HUDEP-2 (cell line): ENCODE data around the gene DHFR.
A peak's percentile ranks its signal among the peaks of the same experiment; 100 is the strongest.
"Not testable (repeated sequence)": the region's sequence is repeated elsewhere in the genome, so short reads cannot be mapped to it uniquely, and the experiment has no call there.

Experiments used
- DNase-seq, 76 experiments: peaks; one replicate each; lab custom pipeline; 2025; ENCODE audit not compliant: unreplicated experiment in 76 of 76; lab: John Stamatoyannopoulos, UW

DHFR gene

DNA sequence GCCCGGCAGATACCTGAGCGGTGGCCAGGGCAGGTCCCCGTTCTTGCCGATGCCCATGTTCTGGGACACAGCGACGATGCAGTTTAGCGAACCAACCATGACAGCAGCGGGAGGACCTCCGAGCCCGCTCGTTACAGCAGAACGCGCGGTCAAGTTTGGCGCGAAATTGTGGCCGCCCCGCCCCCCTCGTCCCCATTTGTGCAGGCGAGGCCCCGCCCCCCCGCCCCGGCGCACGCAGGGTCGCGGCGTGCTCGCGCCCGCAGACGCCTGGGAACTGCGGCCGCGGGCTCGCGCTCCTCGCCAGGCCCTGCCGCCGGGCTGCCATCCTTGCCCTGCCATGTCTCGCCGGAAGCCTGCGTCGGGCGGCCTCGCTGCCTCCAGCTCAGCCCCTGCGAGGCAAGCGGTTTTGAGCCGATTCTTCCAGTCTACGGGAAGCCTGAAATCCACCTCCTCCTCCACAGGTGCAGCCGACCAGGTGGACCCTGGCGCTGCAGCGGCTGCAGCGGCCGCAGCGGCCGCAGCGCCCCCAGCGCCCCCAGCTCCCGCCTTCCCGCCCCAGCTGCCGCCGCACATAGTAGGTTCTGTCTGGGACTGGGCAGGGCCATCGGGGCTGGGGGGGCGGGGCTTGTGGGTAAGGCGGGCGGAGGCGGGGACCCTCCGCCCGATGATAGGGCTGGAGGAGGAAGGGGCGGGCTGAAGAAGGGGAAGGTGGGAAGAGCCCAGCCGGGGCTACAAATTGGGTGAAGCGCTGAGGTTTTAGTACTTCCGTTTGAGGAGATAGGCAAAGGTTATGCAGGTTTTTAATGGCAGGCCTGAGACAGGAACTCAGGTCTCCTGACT is at the start of gene DHFR, which contains the start of gene MSH3:
DHFR (minus strand) TSS at position 593 of the 840 bp plus-strand sequence; CDS start at position 99, 494 bp downstream.
MSH3 (plus strand) TSS at position 262 of the 840 bp plus-strand sequence; CDS start at position 338, 76 bp downstream.
- peak; percentile 37 to 92 (median 84) for DNase-seq

DNA sequence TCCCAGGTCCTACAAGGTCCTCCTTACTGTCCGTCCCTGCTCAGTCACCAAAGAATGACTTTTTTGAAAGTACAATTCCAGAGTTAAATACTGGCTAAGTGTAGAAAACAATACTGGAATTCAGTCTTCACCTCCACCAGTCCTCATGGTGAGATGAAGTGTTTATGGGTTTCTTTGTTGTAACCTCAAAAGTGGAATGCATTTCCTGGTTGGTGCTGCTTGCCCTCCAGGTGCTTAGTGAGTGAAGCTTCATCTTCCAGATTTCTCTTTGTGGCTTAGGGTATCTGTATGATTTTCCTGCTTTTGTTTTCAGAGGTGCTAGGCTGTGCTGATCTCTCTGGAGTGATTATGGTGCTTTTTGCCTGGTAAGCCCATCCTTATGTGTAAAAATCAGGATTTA is 49.4 kb upstream of the DHFR start:
- no peak for DNase-seq

- no peak for DNase-seq
Observed at GRCh38 chr5:80703747-80704146, 49.0 kb upstream of the DHFR start.

- DNase-seq, result no peak
Observed at GRCh38 chr5:80703291-80703690, 48.5 kb upstream of the DHFR start.

DNA sequence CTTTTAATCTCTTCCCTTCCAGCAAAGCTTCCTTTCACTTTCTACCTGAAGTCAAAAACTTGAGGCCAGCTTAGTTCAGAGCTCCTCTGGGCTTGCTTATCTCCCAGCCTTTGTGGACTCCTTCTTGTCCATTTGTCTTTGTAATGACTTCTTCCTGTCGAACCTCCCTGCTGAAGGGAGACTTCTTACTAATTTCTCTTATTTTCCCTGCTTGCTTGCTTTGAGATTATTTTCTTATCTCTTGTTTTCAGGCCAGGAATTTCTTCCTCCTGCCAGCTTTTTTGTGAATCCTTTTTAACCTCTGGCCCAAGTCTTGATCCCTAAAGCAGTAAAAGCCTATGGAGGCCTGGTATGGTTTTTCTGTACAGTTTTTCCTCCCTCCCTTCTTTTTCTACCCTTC is 46.8 kb upstream of the DHFR start:
- no peak for DNase-seq

DNA sequence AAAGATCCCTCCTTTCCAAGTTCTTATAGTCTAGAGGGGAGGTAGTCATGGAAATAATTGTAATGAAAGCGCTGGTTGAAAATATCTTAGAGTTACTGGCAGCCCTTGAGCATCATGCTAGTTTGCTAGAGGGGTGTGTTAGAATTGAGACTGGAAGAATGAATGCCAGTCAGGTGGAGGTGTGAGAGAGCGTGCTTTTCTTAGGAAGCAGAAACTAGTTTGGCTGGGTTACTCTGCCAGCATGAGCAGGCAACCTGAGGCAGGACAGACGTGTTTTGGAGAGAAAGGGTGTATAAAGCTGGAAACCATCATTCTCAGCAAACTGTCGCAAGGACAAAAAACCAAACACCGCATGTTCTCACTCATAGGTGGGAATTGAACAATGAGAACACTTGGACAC is 43.6 kb upstream of the DHFR start:
- no peak for DNase-seq

GRCh38 chr5:80697100-80697499 is 42.3 kb upstream of the DHFR start:
- no peak for DNase-seq

DNA sequence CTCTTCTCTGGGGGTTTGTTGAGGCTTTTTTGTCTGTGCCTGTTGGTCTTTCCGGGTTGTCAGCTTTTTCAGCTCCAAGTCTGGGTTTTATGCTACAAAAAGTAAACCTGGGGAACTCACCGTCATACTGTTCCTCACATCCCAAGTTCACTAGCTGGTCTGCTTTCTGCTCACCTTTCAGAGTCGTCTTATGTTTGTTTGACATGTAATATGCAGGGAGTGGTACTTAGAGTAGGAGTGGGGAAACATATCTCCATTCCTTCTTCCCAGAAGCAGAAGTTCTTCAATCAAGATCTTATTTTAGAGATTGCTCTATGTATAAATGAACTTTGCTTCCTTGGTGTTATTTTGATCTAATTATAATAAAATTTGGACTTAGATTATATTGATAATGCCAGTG is 41.7 kb upstream of the DHFR start:
- DNase-seq, result no peak

GRCh38 chr5:80695666-80696065 is 40.9 kb upstream of the DHFR start:
- no peak for DNase-seq

GRCh38 chr5:80689627-80690026 is 34.8 kb upstream of the DHFR start:
- no peak for DNase-seq

GRCh38 chr5:80688648-80689420 is 34.1 kb upstream of the DHFR start:
- DNase-seq, result no peak

DNA sequence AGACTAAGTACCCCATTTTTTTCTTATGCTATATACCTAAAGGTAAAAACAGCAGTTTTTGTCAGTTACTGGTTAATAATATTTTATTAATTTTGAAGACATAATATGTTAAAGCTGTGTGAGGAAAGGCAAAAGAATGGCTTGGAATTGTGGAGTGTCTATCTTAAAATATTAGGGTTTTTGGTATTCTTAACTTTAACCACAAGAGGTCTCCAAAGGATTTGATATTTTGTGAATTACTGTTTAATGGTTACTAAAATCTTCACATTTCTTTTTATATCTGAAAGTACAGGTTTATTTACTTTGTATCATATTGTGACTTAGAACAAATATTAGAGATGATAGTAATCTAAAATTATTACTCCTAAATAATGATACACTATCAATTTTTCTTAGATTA is 32.0 kb upstream of the DHFR start:
- peak in 2 of 76 experiments; percentile 1 to 4 for DNase-seq

DNA sequence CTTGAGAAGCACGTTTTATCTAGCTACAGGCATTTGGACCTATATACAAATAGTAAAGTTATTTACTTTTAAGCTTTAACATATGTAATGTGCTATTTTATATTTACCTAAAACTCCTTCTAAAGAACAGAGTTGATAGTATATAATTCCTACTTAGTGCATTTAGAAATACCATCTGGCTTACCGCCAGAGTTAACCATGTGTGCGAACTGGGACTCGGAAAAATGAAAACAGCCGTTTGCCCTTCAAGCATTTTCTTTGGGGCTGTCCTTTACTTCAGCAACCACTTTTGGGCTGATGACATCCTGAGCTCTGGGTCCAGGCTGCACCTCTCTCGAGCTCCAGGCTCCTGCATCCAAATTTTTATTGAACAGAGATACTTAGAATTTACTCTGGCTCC is 21.9 kb upstream of the DHFR start:
- no peak for DNase-seq

- peak in 62 of 76 experiments; percentile 2 to 71 (median 40) for DNase-seq
Observed at GRCh38 chr5:80672140-80672736, 17.5 kb upstream of the DHFR start.

- DNase-seq, result no peak
Observed at GRCh38 chr5:80668016-80668969, 13.5 kb upstream of the DHFR start.

GRCh38 chr5:80667384-80667783 is 12.6 kb upstream of the DHFR start:
- no peak for DNase-seq

DNA sequence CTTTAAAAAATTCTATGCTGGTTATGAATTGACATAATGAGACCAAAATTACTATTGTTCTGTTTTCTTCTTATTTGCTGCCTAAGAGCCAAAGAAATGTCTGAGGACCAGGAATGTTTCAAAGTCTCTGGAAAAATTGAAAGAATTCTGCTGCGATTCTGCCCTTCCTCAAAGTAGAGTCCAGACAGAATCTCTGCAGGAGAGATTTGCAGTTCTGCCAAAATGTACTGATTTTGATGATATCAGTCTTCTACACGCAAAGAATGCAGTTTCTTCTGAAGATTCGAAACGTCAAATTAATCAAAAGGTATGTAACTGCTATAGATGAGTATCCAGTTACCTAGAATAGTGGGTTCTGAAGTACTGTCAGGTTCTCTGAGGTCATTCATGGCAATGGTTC is 10.3 kb upstream of the DHFR start:
- no peak for DNase-seq

DNA sequence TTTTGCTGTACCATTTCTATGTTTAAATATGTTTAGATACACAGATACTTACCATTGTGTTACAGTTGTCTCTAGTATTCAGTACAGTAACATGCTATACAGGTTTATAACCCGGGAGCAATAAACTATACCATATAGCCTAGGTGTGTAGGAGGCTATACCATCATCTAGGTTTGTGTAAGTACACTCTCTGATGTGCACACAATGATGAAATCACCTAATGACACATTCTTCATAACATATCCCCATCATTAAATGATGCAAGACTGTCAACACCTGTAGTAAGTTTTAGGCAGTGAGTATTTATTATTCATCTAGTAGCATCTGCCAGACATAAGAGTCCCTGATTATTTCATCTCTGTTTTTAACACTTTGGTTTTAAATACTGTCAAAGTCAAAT is 7.3 kb upstream of the DHFR start:
- no peak for DNase-seq

DNA sequence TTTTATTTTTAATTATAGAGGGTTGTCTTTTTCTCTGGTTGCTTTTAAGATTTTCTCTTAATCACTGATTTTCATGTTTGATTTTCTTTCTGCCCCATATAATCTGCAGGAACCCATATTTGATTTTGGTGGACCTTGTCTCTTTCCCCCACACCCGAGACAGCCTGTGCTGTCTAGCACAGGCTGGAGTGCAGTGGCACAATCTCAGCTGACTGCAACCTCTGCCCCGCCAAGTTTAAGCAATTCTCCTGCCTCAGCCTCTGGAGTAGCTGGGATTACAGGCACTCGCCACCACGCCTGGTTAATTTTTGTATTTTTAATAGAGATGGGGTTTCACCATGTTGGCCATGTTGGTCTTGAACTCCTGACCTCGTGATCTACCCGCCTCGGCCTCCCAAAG is 5.9 kb upstream of the DHFR start:
- not testable (repeated sequence) for DNase-seq

DNA sequence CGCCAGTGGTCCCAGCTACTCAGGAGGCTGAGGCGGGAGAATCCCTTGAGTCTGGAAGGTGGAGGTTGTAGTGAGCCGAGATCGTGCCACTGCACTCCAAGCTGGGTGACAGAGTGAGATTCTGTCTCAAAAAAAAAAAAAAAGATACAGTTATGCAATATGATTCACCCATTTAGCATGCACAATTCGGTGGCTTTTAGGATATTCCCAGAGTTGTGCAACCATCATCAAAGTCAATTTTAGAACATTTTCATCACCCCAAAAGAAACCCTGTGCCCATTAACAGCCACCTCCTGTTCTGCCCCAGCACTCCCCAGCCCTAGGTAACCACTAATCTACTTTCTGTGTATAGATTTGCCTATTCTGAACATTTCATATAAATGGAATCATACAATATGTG is 4.3 kb upstream of the DHFR start:
- no peak for DNase-seq
